GM19397 (cell line): Measurements from ENCODE around the gene SESTD1.
"Not testable (repeated sequence)": the region's sequence is repeated elsewhere in the genome, so short reads cannot be mapped to it uniquely, and the experiment has no call there.

Experiments used
- ATAC-seq: cut with Tn5 transposase; IDR thresholded peaks from one replicate; pipeline ENCODE4 v1.9.1; 2021; ENCODE audit warnings: mild to moderate bottlenecking, moderate library complexity; ENCODE audit not compliant: unreplicated experiment

The SESTD1 gene

GRCh38 chr2:179124282-179124681, 140.3 kb downstream of the SESTD1 start:
- ATAC-seq = no peak

DNA sequence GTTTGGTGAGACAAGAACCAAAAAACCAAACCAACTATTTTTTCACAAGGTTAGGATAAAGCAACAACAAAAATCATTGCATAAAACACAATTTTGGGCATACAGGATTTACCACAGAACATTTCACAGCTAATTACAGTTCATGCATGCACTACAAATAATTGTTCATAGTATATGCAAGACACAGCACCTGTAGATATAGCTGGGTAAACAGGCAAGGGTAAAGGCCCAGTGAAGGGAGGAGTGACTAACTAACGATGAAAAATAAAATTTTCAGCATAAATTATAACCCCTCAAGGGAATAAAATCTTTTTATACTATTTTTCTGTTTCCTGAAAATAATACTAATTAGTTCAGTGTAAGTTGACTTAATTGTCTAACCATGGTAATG, 141.4 kb downstream of the SESTD1 start:
- ATAC-seq = no peak

DNA sequence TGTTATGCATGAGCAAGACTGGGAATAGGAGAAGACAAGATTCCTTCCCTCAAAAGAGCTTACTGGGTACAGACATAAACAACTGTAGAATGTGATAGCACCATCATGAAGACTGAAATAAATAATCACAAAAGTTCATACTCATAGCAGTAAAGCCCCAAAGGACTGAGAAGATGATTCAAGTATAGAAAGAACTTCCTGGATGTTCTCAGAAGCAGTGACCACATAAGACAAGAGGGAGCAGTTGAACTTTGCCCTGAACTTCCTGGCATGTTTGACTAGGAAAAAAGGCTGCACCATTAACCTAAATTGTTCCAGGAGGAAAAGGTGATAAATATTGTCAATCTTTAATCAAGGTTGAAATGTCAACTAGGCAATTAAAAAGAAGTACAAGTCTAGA, 156.9 kb downstream of the SESTD1 start:
- no peak for ATAC-seq

- peak; percentile 80 for ATAC-seq
Measured at GRCh38 chr2:179106676-179107428, 157.8 kb downstream of the SESTD1 start.

- peak; percentile 14 for ATAC-seq
Measured at GRCh38 chr2:179106342-179106675, 158.3 kb downstream of the SESTD1 start.

GRCh38 chr2:179104736-179105135, 159.9 kb downstream of the SESTD1 start:
- no peak for ATAC-seq

- no peak for ATAC-seq
Measured at GRCh38 chr2:179098080-179098689, 166.4 kb downstream of the SESTD1 start.

- no peak for ATAC-seq
Measured at GRCh38 chr2:179097131-179097530, 167.5 kb downstream of the SESTD1 start.

GRCh38 chr2:179096090-179096489, 168.5 kb downstream of the SESTD1 start:
- ATAC-seq = peak; percentile 98

- not testable (repeated sequence) for ATAC-seq
Measured at GRCh38 chr2:179092912-179093311, 171.7 kb downstream of the SESTD1 start.

GRCh38 chr2:179082697-179083096, 181.9 kb downstream of the SESTD1 start:
- no peak for ATAC-seq

DNA sequence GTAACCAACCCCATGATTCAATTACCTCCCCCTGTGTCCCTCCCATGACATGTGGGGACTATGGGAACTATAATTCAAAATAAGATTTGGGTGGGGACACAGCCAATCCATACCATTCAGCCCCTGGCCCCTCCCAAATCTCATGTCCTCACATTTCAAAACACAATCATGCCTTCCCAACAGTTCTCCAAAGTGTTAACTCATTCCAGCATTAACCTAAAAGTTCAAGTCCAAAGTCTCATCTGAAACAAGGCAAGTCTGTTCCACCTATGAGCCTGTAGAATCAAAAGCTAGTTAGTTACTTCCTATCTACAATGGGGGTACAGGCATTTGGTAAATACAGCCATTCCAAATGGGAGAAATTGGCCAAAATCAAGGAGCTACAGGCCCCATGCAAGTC, 182.7 kb downstream of the SESTD1 start:
- no peak for ATAC-seq

DNA sequence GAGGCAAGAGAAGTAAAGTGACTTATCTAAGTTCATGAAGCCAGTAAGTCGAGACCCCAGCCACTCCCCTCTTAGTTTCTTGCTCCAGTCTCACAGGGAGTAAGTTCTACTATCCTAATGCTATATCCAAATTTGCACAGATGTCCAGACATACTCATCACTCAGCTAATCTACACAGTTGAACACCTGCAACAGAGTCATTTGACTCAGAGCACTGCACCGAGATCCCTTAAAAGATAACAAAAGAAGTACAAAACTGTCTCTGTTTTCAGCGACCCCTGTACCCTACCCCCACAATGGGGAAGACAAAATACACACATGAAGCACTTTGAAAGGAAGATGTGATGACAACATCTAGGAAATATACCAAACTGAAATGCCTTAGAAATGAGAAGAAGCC, 192.1 kb downstream of the SESTD1 start:
- no peak for ATAC-seq

- no peak for ATAC-seq
Measured at GRCh38 chr2:179071810-179072355, 192.7 kb downstream of the SESTD1 start.

- ATAC-seq = no peak
Measured at GRCh38 chr2:179070895-179071294, 193.7 kb downstream of the SESTD1 start.

DNA sequence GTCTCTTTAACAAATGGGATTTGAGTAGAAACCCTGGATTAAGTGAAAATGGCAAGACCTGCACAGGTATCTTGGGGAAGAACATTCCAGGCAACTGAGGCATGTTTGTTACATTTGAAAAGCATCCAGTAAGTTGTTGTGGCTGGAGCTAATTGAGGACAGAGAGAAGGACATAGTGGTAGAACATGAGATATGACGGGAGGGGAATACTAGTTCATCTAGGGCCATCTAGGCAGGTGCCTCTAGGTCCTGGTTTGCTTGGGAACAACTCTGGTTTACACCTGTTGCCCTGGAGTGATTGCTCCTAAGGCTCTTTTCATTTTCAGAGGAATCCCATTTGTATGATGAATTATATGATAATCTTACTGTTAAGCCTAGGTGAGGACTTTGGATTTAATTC, 194.9 kb downstream of the SESTD1 start:
- no peak for ATAC-seq

DNA sequence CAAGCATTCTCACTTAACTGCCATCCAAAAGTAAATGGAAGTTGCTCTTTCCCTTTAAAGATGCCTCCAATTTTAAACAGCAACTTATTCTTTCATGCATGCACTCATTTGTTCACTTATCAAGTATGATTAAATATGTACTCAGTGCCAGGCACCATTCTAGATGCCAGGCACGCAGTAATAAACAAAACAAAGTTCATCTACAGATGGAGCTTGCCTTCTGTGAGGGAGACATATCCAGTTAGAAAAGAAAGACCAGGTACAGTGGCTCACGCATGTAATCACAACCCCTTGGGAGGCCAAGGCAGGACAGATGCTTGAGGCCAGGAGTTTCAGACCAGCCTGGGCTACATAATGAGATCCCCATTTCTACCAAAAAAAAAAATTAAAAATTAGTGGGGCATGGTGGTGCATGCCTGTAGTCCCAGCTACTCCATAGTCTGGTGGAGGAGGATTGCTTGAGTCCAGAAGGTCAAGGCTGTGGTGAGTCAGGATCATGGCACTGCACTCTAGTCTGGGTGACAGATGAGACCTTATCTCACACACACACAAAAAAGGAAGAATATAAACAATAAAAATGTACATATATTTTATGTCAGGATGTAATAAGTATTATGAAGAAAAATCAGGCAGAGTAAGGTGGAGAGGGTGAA, 195.5 kb downstream of the SESTD1 start:
- ATAC-seq = no peak

GRCh38 chr2:179059026-179059700, 205.5 kb downstream of the SESTD1 start:
- no peak for ATAC-seq

GRCh38 chr2:179057737-179058136, 206.9 kb downstream of the SESTD1 start:
- ATAC-seq = no peak

GRCh38 chr2:179053568-179053967, 211.1 kb downstream of the SESTD1 start:
- not testable (repeated sequence) for ATAC-seq
